ENCODE measurements around the gene FASTK. TPM values are rescaled to one million over a fixed set of nuclear protein-coding genes. Genes with fewer than 3 reads are reported as not detected.

FASTK gene
- polyA plus RNA-seq, 4 donors, result 45.1 to 83.4 (median 69.9) TPM

GRCh38 chr7:151085329-151085690 is 4.7 kb upstream of the FASTK start:
- no peak for DNase-seq (ENCODE audit: low read depth in 4 of 4, low spot score in 2 of 4)

GRCh38 chr7:151083824-151084160 is 3.2 kb upstream of the FASTK start:
- DNase-seq (ENCODE audit: low read depth in 4 of 4, low spot score in 2 of 4), result no peak

- no peak for DNase-seq (ENCODE audit: low read depth in 4 of 4, low spot score in 2 of 4)
Measured at GRCh38 chr7:151083071-151083823, 2.6 kb upstream of the FASTK start, which contains the start of gene TMUB1. Gene TMUB1, minus strand, starts transcription at chr7:151083493. Its CDS starts 930 bp downstream, at chr7:151082563.

GRCh38 chr7:151082141-151083070 is 1.8 kb upstream of the FASTK start:
- DNase-seq (ENCODE audit: low read depth in 4 of 4, low spot score in 2 of 4), result no peak

GRCh38 chr7:151081170-151082101 is 827 bp upstream of the FASTK start:
- no peak for DNase-seq (ENCODE audit: low read depth in 4 of 4, low spot score in 2 of 4)

GRCh38 chr7:151080067-151080521 is 515 bp downstream of the FASTK start:
- DNase-seq (ENCODE audit: low read depth in 4 of 4, low spot score in 2 of 4), result no peak

- DNase-seq (ENCODE audit: low read depth in 4 of 4, low spot score in 2 of 4), result no peak
Measured at GRCh38 chr7:151079199-151079910, 1.3 kb downstream of the FASTK start.

- DNase-seq (ENCODE audit: low read depth in 4 of 4, low spot score in 2 of 4), result no peak
Measured at GRCh38 chr7:151078233-151079040, 2.2 kb downstream of the FASTK start.

- DNase-seq (ENCODE audit: low read depth in 4 of 4, low spot score in 2 of 4), result no peak
Measured at GRCh38 chr7:151077705-151078232, 2.8 kb downstream of the FASTK start.

GRCh38 chr7:151076863-151077704 is 3.5 kb downstream of the FASTK start:
- DNase-seq (ENCODE audit: low read depth in 4 of 4, low spot score in 2 of 4), result no peak

GRCh38 chr7:151075978-151076426 is 4.6 kb downstream of the FASTK start:
- no peak for DNase-seq (ENCODE audit: low read depth in 4 of 4, low spot score in 2 of 4)

GRCh38 chr7:151075662-151075971 is 5.0 kb downstream of the FASTK start:
- DNase-seq (ENCODE audit: low read depth in 4 of 4, low spot score in 2 of 4), result no peak

- DNase-seq (ENCODE audit: low read depth in 4 of 4, low spot score in 2 of 4), result no peak
Measured at GRCh38 chr7:151074817-151075661, 5.6 kb downstream of the FASTK start.

GRCh38 chr7:151073990-151074389 is 6.6 kb downstream of the FASTK start:
- DNase-seq (ENCODE audit: low read depth in 4 of 4, low spot score in 2 of 4), result no peak

GRCh38 chr7:151071032-151071866 is 9.4 kb downstream of the FASTK start:
- DNase-seq (ENCODE audit: low read depth in 4 of 4, low spot score in 2 of 4), result no peak

GRCh38 chr7:151070574-151070960 is 10.0 kb downstream of the FASTK start:
- no peak for DNase-seq (ENCODE audit: low read depth in 4 of 4, low spot score in 2 of 4)
